MV-4-11 (cell line): ENCODE data around the gene BCAS3.

Source experiments
- DNase-seq: peaks from one replicate; lab custom pipeline; 2025; lab: John Stamatoyannopoulos, UW

BCAS3 gene

GRCh38 chr17:61316633-61317032 is 639.0 kb downstream of the BCAS3 start:
- no peak for DNase-seq

GRCh38 chr17:61317779-61318178 is 640.1 kb downstream of the BCAS3 start:
- DNase-seq, result no peak

- peak; percentile 17 for DNase-seq
Measured at GRCh38 chr17:61318684-61319098, 641.0 kb downstream of the BCAS3 start.

- no peak for DNase-seq
Measured at GRCh38 chr17:61321344-61321743, 643.7 kb downstream of the BCAS3 start.

GRCh38 chr17:61322325-61323002 is 644.8 kb downstream of the BCAS3 start:
- DNase-seq, result no peak

- DNase-seq, result no peak
Measured at GRCh38 chr17:61323003-61323908, 645.6 kb downstream of the BCAS3 start.

GRCh38 chr17:61323909-61324868 is 646.5 kb downstream of the BCAS3 start:
- no peak for DNase-seq

GRCh38 chr17:61324950-61325349 is 647.3 kb downstream of the BCAS3 start:
- DNase-seq, result no peak

- DNase-seq, result no peak
Measured at GRCh38 chr17:61325382-61326073, 647.9 kb downstream of the BCAS3 start.

- no peak for DNase-seq
Measured at GRCh38 chr17:61326330-61326729, 648.7 kb downstream of the BCAS3 start.

GRCh38 chr17:61328351-61328750 is 650.7 kb downstream of the BCAS3 start:
- no peak for DNase-seq

GRCh38 chr17:61330174-61331150 is 652.8 kb downstream of the BCAS3 start:
- no peak for DNase-seq

GRCh38 chr17:61331178-61331577 is 653.5 kb downstream of the BCAS3 start:
- DNase-seq, result no peak

- no peak for DNase-seq
Measured at GRCh38 chr17:61331886-61332285, 654.2 kb downstream of the BCAS3 start.

- DNase-seq, result no peak
Measured at GRCh38 chr17:61333136-61333535, 655.5 kb downstream of the BCAS3 start.

- DNase-seq, result no peak
Measured at GRCh38 chr17:61334673-61335072, 657.0 kb downstream of the BCAS3 start.

- no peak for DNase-seq
Measured at GRCh38 chr17:61335105-61335844, 657.6 kb downstream of the BCAS3 start.

GRCh38 chr17:61335845-61336655 is 658.4 kb downstream of the BCAS3 start:
- DNase-seq, result no peak

- no peak for DNase-seq
Measured at GRCh38 chr17:61337290-61337689, 659.6 kb downstream of the BCAS3 start.
